D721Med (cell line): ENCODE data around the gene MPC1.
"Not testable (repeated sequence)": the region's sequence is repeated elsewhere in the genome, so short reads cannot be mapped to it uniquely, and the experiment has no call there.

Source experiments
- DNase-seq: peaks from one replicate; pipeline ENCODE4 v3.0.0; 2011; ENCODE audit warnings: low spot score; ENCODE audit not compliant: insufficient read length
- FAIRE-seq: peaks from 2 replicates; lab custom pipeline; 2011; peaks lifted over from hg19 to GRCh38; lab: Jason Lieb, UNC
- TF ChIP-seq, protein P1 (sequence below): IDR thresholded peaks from 2 replicates; pipeline ENCODE4 v1.5.1; 2012; ENCODE audit warnings: mild to moderate bottlenecking, control low read depth; ENCODE audit not compliant: insufficient read depth; ENCODE audit errors: missing control alignments

Gene MPC1

DNA sequence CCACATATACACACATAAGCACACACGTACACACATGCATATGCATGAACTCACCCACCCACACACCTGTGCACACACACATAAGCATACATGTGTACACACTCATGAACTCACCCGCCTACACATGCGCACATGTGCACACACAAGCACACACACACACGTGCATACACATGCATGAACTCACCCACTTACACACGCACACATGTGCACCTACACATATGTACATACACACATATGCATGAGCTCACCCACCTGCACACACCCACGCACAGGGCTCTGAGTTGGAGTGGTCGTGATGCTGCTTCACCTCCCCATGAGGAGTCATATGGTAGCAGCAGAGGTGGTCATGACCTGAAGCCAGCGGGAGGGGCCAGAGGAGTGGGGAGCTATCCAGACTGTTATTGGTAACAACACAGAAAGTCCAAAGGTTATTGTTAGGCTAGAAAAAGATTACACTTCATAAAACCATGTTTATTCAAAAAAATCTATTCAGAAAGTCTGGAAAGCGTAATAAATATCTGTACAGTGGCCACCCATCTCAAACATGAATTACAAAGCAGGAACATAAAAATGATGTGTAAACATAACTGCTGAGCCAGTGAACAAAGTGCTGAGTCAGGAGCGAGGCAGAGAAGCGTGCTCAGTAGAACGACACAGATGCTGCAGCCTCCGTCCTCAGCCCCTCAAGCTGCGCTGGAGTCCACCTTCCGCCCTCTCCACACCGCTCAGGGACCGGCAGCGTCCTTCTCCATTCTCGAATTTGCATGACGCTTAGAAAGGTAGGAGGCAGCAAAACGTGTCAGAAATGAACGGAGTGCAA, 26.4 kb upstream of the MPC1 start:
- TF ChIP-seq, protein P1, sequence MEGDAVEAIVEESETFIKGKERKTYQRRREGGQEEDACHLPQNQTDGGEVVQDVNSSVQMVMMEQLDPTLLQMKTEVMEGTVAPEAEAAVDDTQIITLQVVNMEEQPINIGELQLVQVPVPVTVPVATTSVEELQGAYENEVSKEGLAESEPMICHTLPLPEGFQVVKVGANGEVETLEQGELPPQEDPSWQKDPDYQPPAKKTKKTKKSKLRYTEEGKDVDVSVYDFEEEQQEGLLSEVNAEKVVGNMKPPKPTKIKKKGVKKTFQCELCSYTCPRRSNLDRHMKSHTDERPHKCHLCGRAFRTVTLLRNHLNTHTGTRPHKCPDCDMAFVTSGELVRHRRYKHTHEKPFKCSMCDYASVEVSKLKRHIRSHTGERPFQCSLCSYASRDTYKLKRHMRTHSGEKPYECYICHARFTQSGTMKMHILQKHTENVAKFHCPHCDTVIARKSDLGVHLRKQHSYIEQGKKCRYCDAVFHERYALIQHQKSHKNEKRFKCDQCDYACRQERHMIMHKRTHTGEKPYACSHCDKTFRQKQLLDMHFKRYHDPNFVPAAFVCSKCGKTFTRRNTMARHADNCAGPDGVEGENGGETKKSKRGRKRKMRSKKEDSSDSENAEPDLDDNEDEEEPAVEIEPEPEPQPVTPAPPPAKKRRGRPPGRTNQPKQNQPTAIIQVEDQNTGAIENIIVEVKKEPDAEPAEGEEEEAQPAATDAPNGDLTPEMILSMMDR: no peak
- DNase-seq (no peak), FAIRE-seq (no peak)

DNA sequence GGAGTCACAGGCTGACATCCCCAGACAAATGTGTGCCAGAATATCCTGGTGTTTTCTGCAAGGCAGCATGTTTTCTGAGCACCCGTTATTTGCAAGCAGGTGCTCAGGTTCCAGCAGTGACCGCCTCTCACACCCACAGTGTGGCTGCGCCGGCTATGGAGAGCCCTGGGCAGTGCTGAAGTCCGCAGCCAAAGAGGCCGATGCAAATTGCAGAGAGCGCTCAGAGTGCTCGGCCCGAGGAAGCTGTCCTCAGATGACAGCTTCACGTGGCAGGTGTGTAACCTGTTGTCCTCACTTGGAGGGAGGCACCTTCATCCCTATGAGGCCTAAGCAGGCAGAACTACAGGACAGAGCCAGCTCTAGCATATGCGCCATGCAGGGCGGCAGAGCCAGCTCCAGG, 23.5 kb upstream of the MPC1 start:
- TF ChIP-seq, protein P1: no peak
- no peak for FAIRE-seq
- DNase-seq: no peak

DNA sequence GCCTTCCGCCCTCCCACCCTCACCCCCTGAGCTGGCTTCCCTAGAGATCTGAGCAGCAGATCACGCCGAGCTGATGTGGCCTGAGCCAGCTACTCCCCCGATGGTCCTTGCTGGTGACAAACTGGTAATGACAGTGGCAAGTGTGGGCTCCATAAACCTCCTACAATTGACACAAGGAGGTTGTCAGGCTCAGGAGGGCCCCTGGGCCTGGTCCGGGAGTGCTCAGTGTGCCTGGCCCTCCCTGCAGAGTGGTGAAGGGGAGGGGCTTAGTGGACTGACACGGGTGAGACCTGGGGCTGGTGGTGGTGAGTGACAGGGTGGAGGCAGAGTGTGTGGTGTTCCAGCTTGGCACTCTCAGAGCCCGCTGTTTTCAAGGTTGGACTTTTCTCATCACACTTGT, 22.6 kb upstream of the MPC1 start:
- no peak for DNase-seq

DNA sequence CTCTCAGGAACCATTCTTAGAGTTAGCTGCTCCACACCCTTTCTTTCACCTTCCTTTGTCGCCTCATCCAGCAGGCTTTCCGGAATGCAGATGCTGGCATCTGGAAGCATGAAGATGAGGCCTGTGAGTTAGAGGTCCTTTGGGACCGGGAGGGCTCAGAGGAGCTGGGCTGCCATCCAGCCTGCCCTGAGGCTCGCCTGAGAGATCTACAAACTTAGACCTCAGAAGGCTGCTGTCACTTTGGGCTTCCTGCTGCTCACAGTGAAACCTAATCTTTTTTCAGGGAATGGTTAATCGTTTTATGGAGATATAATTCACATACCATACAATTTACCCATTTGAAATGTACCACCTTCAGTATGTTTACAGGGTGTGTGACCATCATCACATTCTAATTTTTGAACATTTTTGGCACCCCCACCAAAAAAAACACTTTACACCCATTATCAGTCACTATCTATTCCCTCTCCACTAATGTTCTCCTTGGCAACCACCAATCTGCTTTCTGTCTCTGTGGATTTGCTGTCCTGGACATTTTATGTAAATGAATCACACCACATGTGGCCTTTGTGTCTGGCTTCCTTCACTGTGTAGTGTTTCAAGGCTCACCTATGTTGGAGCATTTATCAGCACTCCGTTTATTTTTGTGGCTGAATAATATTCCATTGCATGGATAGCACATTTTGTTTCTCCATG, 20.0 kb upstream of the MPC1 start:
- TF ChIP-seq, protein P1: no peak
- no peak for FAIRE-seq
- DNase-seq: no peak

More for the DNA sequence above, 22.6 kb upstream of the MPC1 start:
- TF ChIP-seq, protein P1: no peak
- FAIRE-seq: no peak

DNA sequence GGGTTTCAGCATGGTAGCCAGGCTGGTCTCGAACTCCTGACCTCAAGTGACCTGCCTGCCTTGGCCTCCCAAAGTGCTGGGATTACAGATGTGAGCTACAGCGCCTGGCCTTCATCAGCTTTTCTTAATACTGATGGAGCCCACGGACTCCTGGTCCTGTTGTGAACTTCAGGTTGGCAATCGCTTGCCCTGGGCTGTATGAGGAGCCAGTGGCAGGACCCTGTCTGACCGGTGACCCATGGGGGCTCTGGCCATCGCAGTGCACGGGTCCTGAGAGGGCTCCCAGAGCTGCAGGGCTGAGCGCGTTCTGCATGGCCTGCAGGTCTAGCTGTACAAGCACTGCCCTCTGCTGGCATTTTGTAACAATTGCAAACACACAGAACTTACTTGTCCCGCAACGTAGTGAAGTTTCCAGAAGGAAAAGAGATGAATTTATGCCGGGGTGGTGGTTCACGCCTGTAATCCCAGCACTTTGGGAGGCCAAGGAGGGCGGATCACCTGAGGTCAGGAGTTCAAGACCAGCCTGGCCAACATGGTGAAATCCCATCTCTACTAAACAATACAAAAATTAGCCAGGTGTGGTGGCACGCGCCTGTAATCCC, 18.0 kb upstream of the MPC1 start:
- TF ChIP-seq, protein P1: peak; percentile 77
- not testable (repeated sequence) for FAIRE-seq
- DNase-seq: peak; percentile 61

DNA sequence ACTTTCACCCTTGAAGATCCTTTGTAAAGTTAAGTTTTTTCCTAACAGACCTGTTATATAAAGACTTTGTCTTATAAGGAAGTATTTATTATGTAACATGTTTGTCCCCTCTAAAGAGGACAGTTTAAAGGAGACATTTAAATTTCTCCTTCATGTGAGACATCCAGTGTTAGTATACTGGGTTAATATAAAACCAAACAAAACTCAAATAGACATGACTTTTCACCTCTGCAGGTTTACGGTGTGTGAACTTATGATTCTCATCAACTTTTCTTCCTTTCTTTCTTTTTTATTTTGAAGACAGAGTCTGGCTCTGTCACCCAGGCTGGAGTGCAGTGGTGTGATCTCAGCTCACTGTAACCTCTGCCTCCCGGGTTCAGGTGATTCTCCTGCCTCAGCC, 17.4 kb upstream of the MPC1 start:
- no peak for DNase-seq
- FAIRE-seq: no peak
- TF ChIP-seq, protein P1: no peak
